CD14-positive monocyte (primary cell): Measurements from ENCODE around the gene PSTPIP2. TPM values are rescaled to one million over a fixed set of nuclear protein-coding genes. Genes with fewer than 3 reads are reported as not detected.
A peak's percentile ranks its signal among the peaks of the same experiment; 100 is the strongest.

ENCODE experiments used
- DNase-seq, 3 donors: peaks; one replicate each; pipeline ENCODE4 v3.0.0-alpha.2; 2011 to 2022
- H2AFZ ChIP-seq: 2 replicates; pipeline ENCODE4 v1.6.0; 2012; ENCODE audit warnings: mild to moderate bottlenecking, low read depth, low read length, inconsistent platforms; ENCODE audit not compliant: insufficient read depth, poor library complexity, severe bottlenecking
- H3K27ac ChIP-seq, 2 donors: 1 replicate in 1 of 2; 2 replicates in 1 of 2; pipeline ENCODE4 v1.5.1; 2012 to 2013; ENCODE audit warnings: low read length in 2 of 2, control low read depth in 1 of 2, inconsistent platforms in 1 of 2, low read depth in 1 of 2, mild to moderate bottlenecking in 1 of 2
- H3K27me3 ChIP-seq, 2 donors: one replicate each; pipeline versions ENCODE4 v1.6.0 to v1.6.1; 2011 to 2013; ENCODE audit warnings: low read length in 2 of 2; ENCODE audit not compliant: control insufficient read depth in 2 of 2, insufficient read depth in 2 of 2
- H3K36me3 ChIP-seq, 2 donors: replicated peaks in 1 of 2; 1 replicate in 1 of 2; 2 replicates in 1 of 2; pipeline versions ENCODE4 v1.5.1 to v1.6.1; 2012 to 2013; ENCODE audit warnings: low read length in 2 of 2, control low read depth in 1 of 2, inconsistent platforms in 1 of 2, mild to moderate bottlenecking in 1 of 2; ENCODE audit not compliant: insufficient read depth in 2 of 2, control insufficient read depth in 1 of 2
- H3K4me1 ChIP-seq, 2 donors: 1 replicate in 1 of 2; 2 replicates in 1 of 2; pipeline versions ENCODE4 v1.5.1 to v1.6.1; 2012 to 2013; ENCODE audit warnings: low read length in 2 of 2, control low read depth in 1 of 2, inconsistent platforms in 1 of 2, mild to moderate bottlenecking in 1 of 2, moderate library complexity in 1 of 2; ENCODE audit not compliant: insufficient read depth in 2 of 2, control insufficient read depth in 1 of 2
- H3K4me2 ChIP-seq: replicated peaks from 2 replicates; pipeline ENCODE3; 2012; ENCODE audit warnings: low read length, moderate library complexity, mild to moderate bottlenecking; ENCODE audit not compliant: poor library complexity, severe bottlenecking; ENCODE audit errors: extremely low read depth
- H3K4me3 ChIP-seq, 3 experiments: fragments of 200-600 bp in 1 of 3; sonication (generic) in 1 of 3; replicated peaks in 1 of 3; 1 replicate in 2 of 3; 2 replicates in 1 of 3; pipeline ENCODE4 v1.5.1; 2011 to 2013; ENCODE audit warnings: low read length in 3 of 3, mild to moderate bottlenecking in 3 of 3, control low read depth in 2 of 3, low read depth in 2 of 3, inconsistent platforms in 1 of 3, moderate library complexity in 1 of 3
- H3K79me2 ChIP-seq: 2 replicates; pipeline ENCODE4 v1.6.0; 2012; ENCODE audit warnings: mild to moderate bottlenecking, control low read depth, inconsistent platforms, low read length, moderate library complexity; ENCODE audit not compliant: insufficient read depth
- H3K9ac ChIP-seq: 2 replicates; pipeline ENCODE4 v1.6.0; 2017; ENCODE audit warnings: low read length, mild to moderate bottlenecking; ENCODE audit not compliant: insufficient read depth, poor library complexity, severe bottlenecking
- H3K9me3 ChIP-seq, 2 donors: replicated peaks in 1 of 2; 1 replicate in 1 of 2; 2 replicates in 1 of 2; pipeline versions ENCODE4 v1.5.1 to v1.6.1; 2012 to 2013; ENCODE audit warnings: low read length in 2 of 2, control low read depth in 1 of 2; ENCODE audit not compliant: control insufficient read depth in 1 of 2, insufficient read depth in 1 of 2
- H4K20me1 ChIP-seq: 2 replicates; pipeline ENCODE4 v1.6.0; 2012; ENCODE audit warnings: mild to moderate bottlenecking, low read length, control low read depth, moderate library complexity; ENCODE audit not compliant: insufficient read depth
- H3K27ac Mint-ChIP-seq, 7 donors: one replicate each; pipeline ENCODE4 v1.8.0; 2020; ENCODE audit warnings: mild to moderate bottlenecking in 7 of 7, mixed read lengths in 7 of 7, moderate library complexity in 6 of 7, inconsistent platforms in 2 of 7
- H3K27me3 Mint-ChIP-seq, 3 donors: one replicate each; pipeline ENCODE4 v1.8.0; 2021 to 2022; ENCODE audit warnings: low read depth in 3 of 3, mild to moderate bottlenecking in 3 of 3, mixed read lengths in 3 of 3, moderate library complexity in 3 of 3, inconsistent platforms in 1 of 3
- H3K36me3 Mint-ChIP-seq, 2 donors: one replicate each; pipeline ENCODE4 v1.8.0; 2020; ENCODE audit warnings: mixed read lengths in 2 of 2, inconsistent platforms in 1 of 2, mild to moderate bottlenecking in 1 of 2
- H3K4me1 Mint-ChIP-seq: one replicate; pipeline ENCODE4 v1.8.0; 2020; ENCODE audit warnings: mild to moderate bottlenecking, mixed read lengths
- H3K4me3 Mint-ChIP-seq, 2 donors: one replicate each; pipeline ENCODE4 v1.8.0; 2020; ENCODE audit warnings: mild to moderate bottlenecking in 2 of 2, mixed read lengths in 2 of 2, moderate library complexity in 1 of 2
- H3K9me3 Mint-ChIP-seq, 7 donors: one replicate each; pipeline ENCODE4 v1.8.0; 2020 to 2022; ENCODE audit warnings: mixed read lengths in 7 of 7, mild to moderate bottlenecking in 6 of 7, moderate library complexity in 6 of 7, inconsistent platforms in 2 of 7
- CTCF ChIP-seq: fragments of 200-600 bp; IDR thresholded peaks from one replicate; pipeline ENCODE4 v1.8.0; 2022; ENCODE audit warnings: antibody characterized with exemption, mild to moderate bottlenecking
- WGBS: methylation state at CpG from one replicate; pipeline ENCODE4 v1.1.5; 2013; ENCODE audit warnings: missing lambda C conversion rate; ENCODE audit not compliant: insufficient coverage; 5-methylcytosine and 5-hydroxymethylcytosine counted together
- intact Hi-C, 2 donors: fragments of 100-400 bp; cut with micrococcal nuclease; formaldehyde crosslinking; loops; one replicate each; pipeline versions ENCODE4 v1.15.0 to v1.15.1; 2023
- polyA plus RNA-seq, 3 donors: library from polyadenylated mRNA; depleted of rRNA in 1 of 3; unstranded in 2 of 3; stranded (reverse) in 1 of 3; fragments of 300-500 nt in 2 of 3; fragments of >200 nt in 1 of 3; fragmentation: Illumina TruSeq in 2 of 3; gene quantifications; 1 replicate in 2 of 3; 2 replicates in 1 of 3; pipeline ENCODE4 v1.2.3, GENCODE V29; 2012 to 2021

PSTPIP2 gene
- polyA plus RNA-seq, 3 donors: 35.0 to 64.1 (median 42.3) TPM

GRCh38 chr18:46072959-46073358 is 899 bp upstream of the PSTPIP2 start:
- Mint-ChIP-seq H3K9me3 (no peaks in the 10 kb centered on the region), H3K27ac (peak overlapping the region in 1 of 7 donors; percentile 36), H3K4me1 (peaks cover 46% of the 10 kb centered on the region), H3K36me3 (peaks cover 10 to 12% of the 10 kb centered on the region in 2 donors), H3K4me3 (peak overlapping the region; percentile 85 to 88), H3K27me3 (peaks cover 0 to 1% (median 0%) of the 10 kb centered on the region in 3 donors)
- Histone ChIP-seq H2AFZ (no peak overlapping the region), H3K79me2 (peaks cover 47% of the 10 kb centered on the region), H3K27ac (no peak overlapping the region), H4K20me1 (peaks cover 22% of the 10 kb centered on the region), H3K4me2 (peak overlapping the region; percentile 96), H3K36me3 (peaks cover 5 to 8% of the 10 kb centered on the region in 2 donors), H3K27me3 (no peaks in the 10 kb centered on the region), H3K4me1 (peaks cover 35 to 48% of the 10 kb centered on the region in 2 donors), H3K4me3 (peak overlapping the region in 1 of 3 experiments; percentile 95), H3K9ac (no peak overlapping the region), H3K9me3 (no peaks in the 10 kb centered on the region)
- no peak for DNase-seq
- TF ChIP-seq CTCF: no peak
- WGBS: no CpG with 5 or more reads among the region's 3 CpGs
- intact Hi-C loops: loop anchor here (5.0 to 10.0 kb wide), 5 partner anchors 48 to 408 kb away; partner anchors contain the start of gene EPG5 (in 1 of the 2)

GRCh38 chr18:46072376-46072867 is 362 bp upstream of the PSTPIP2 start:
- Mint-ChIP-seq H3K4me1 (peaks cover 48% of the 10 kb centered on the region), H3K27ac (peak overlapping the region in 3 of 7 donors; percentile 18 to 91 (median 36))

More at GRCh38 chr18:46072376-46072867, 362 bp upstream of the PSTPIP2 start:
- Mint-ChIP-seq H3K9me3 (no peaks in the 10 kb centered on the region), H3K4me3 (peak overlapping the region; percentile 85 to 88), H3K36me3 (peaks cover 11% of the 10 kb centered on the region in 2 donors), H3K27me3 (peaks cover 0 to 1% (median 0%) of the 10 kb centered on the region in 3 donors)
- no peak for DNase-seq
- Histone ChIP-seq H3K4me1 (peaks cover 35 to 48% of the 10 kb centered on the region in 2 donors), H3K27ac (peak overlapping the region in 1 of 2 donors; percentile 75), H3K9me3 (no peaks in the 10 kb centered on the region), H3K79me2 (peaks cover 52% of the 10 kb centered on the region), H3K36me3 (peaks cover 0 to 3% of the 10 kb centered on the region in 2 donors), H3K4me2 (peak overlapping the region; percentile 96), H3K9ac (peak overlapping the region; percentile 95), H2AFZ (peak overlapping the region; percentile 92), H3K27me3 (no peaks in the 10 kb centered on the region), H4K20me1 (peaks cover 26% of the 10 kb centered on the region), H3K4me3 (peak overlapping the region; percentile 78 to 97 (median 95))
- 31% methylated on average over 21 of the region's 25 CpGs for WGBS
- no peak for TF ChIP-seq CTCF
- intact Hi-C loops: loop anchor here (5.0 to 10.0 kb wide), 5 partner anchors 48 to 408 kb away; partner anchors contain the start of gene EPG5 (in 1 of the 2)
